Muscle of back (tissue), 11 donors: Measurements from ENCODE around the gene SPPL2C. TPM values are rescaled to one million over a fixed set of nuclear protein-coding genes. Genes with fewer than 3 reads are reported as not detected.
"Not testable (repeated sequence)": the region's sequence is repeated elsewhere in the genome, so short reads cannot be mapped to it uniquely, and the experiment has no call there.

Experiments
- DNase-seq, 3 donors: peaks; one replicate each; pipeline versions ENCODE4 v3.0.0 to v3.0.0-alpha.2; 2013
- polyA plus RNA-seq, 10 donors: library from polyadenylated mRNA; unstranded; fragments of 120-200 nt; gene quantifications; one replicate each; pipeline ENCODE4 v1.2.1, GENCODE V29; 2013; ENCODE audit not compliant: insufficient read length in 10 of 10

Gene SPPL2C
- polyA plus RNA-seq, 10 donors: not detected

DNA sequence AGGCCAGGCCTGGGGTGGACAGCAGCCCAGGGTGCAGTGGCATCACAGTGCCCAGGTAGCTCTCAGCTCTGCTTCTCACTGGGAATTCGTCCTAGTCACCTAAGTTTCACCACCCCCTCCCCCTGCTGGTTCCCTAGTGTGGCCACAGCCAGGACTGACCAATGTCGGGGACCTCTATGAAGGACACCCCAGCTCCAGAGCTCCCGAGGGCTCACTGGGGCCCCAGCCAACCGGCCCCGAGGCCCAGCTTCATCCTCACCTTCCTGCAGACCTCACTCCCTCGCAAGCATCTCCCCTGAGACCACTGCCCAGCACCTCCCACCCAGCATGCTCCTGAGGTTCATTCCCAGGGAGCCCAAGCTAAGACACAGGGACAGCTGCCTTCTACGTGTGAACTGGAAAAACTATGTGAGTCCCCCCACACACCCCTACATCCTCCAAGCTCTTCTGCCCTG is 4.9 kb downstream of the SPPL2C start:
- DNase-seq: no peak

DNA sequence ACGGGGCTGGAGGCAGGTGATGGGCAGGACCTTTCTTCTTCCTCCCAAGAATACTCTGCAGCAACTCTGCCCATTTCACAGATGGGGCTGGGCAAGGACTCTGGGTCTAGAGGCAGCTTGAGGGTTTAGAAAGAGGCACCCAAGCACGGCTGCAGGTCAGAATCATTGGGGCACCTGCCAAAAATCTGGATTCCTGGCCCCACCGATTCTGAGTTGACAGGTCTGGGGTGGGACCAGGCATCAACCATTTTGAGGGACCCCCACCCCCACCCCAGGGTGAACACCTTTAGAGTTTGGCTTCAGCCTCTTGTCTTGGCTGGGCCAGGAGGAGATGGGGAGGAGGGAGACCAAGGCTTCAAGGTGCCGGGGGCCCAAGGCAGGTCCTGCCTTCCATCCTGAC is 5.3 kb downstream of the SPPL2C start:
- DNase-seq: no peak

DNA sequence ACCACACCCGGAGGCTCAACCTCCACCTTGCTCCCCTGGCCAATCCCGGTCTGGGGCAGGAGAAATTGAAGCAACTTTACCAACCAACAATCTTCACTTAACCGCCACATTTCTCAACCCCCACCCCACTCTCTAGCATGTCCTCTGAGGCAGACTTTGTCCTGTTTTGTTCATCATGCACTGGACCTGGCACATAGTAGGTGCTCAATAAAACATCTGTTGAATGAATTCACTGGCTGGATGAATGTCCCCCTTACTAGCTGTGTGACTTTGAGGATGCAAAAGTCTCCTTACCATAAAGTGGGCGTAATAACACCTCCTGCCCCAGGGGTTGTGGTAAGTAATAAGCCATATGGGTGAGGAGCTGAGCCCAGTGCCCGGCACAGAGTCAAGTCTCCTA is 5.8 kb downstream of the SPPL2C start:
- no peak for DNase-seq

DNA sequence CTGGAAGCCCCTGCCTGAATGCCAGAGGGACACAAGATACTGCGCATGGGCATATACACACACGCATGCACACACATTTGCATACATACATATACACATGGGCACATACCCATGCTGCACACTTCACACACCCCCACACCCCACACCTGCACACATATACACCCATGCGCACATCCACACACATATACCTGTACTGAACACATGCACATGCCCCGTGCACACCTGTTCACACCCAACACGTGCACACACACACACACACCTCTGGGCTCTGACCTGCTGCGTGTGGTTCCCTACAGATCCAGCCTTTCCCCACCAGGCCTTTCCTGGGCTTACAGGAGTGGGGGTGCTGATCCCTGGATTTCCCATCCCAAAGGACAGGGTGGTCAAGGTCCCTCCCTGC is 6.3 kb downstream of the SPPL2C start:
- no peak for DNase-seq

DNA sequence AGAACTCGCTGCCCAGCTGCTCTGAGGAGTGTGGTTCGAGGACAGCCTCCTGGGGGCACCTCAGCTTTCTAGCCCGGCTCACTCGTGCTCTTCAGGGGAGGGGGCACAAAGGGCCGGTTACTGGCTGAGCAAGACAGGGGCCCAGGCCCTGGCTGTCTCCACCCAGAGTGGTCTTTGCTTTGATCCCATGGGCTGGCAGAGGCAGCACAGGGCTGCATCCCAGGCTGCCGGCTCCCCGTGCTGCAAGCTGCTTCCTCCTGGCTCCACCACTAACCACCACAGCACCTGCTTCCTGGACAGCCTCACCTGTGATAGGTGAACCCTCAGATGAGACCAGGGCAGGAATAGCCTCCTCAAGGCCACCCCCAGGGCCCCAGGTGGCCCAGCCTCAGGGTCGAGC is 6.8 kb downstream of the SPPL2C start:
- no peak for DNase-seq

DNA sequence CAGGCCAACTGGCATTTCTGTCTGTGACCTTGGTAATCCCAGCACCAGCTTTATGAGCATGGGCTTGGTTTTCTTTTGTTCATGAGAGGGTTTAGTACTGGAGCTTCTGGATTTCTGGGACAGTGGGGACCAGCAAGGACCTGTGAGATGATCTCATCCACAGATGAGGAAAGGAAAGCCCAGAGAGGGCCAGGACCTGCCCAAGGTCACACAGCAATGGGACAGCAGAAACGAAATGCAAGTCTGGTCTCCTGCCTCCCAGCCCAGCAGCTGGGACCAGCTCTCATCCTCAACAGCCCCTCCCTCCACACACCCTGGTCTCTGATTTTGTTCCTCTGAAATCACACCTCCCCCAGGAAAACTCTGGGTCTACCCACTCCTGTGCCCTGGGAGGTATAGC is 7.2 kb downstream of the SPPL2C start:
- no peak for DNase-seq

DNA sequence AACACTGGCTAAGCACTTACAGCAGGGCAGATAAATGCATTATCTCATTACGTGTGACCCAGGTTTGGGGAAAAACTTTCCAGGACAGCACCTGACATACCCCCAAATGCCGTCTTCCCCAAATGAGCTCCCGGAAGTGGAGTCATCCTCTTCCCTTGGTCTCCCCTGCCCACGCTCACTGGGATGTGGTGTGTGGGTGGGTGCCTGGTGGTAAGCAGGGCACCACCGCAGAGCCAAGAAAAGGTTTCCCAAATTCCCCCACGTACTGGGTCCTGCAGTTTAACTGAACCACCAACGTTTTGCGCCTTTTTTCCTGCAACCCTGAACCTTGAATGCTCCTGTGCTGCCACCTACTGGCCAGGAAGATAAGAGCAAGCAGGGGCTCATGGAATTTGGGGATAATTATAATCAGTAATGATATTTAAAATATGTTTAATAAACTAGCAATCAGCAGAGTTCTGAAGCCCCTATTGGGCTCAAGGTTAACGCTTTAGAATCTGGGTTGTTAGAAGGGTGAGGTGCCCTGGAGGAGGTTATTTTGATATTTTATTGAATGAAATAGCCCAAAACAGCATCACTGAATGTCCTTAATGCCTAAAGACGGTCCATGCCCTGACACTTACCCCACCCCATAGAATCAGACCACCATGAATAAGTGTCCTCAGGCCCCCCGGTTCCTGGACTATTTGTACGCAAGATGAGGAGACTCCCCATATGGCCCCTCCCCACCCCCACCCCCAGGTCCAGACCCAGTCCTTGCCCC is 8.0 kb downstream of the SPPL2C start:
- DNase-seq: peak; percentile 37 to 69 (median 60)

DNA sequence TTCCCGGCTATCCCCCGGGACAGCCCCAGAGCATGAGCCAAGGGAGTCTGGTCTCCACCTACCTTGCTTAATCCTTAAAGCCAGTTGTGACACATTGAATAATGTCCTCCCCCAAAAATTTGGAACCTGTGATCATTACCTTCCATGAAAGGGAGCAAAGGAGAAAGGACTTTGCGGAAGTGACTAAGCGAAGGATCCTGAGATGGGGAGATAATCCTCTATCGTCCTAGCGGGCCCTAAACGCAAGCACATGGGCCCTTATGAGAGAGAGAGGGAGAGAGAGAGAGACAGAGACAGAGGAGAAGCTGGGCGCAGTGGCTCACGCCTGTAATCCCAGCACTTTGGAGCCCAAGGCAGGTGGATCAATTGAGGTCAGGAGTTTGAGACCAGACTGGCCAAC is 9.5 kb downstream of the SPPL2C start:
- no peak for DNase-seq

DNA sequence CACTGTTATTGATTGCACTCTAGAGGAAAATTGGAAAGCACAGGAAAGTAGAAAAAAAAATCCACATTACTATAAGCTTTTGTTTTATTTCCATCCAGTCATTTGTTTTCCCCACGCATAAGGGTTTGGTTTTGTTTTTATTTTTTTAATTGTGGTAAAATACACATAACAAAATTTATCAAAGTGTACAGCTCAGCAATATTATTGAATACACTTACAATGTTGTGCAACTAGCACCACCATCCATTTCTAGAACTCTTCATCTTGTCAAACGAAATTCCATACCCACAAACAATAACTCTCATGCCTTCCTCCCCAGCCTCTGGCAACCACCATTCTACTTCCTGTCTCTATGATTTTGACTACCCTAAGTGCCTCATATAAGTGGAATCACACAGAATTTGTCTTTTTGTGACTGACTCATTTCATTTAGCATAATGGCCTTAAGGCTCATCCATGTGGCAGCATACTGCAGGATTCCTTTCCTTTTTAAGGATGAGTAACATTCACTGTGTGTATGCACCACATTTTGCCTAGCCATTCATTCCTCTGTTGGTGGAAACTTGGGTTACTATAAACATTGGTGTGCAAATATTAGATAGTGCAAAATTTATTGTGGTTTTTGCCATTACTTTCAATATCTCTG is 11.1 kb downstream of the SPPL2C start:
- no peak for DNase-seq

DNA sequence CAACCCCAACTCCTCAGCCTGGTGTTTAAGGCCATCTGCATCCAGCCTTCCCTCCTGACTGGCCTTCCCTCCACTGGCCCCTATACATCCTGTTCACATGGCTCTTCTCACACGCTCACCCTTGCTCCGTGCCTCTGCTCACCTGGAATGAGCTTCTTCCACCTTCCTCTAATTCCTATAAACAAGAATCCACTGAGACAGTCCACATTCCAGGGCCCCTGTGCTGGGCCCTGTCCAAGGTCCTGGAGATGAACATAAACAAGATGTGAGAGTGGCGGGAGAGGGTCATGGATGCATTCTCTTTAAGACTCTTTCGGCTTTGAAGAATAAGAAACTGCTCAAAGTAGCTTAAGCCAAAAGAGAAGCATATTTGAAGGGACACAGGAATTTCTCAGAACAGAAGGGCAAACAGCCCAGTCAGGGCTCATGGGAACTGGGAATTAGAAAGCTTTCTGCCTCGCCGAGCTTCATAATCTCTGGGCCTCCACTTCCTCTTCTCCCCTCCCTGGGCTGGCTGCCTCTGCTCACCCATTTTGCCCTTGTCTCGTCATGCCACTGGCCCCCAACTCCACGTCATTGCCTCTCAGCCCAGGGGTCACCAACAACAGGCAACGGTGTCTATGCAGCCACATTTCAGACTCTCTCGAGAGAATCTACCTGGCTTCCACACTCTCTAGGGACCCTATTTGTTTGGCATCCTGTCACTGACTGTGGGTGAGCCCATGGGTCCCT is 13.5 kb downstream of the SPPL2C start:
- DNase-seq: peak; percentile 36 to 72 (median 55)

DNA sequence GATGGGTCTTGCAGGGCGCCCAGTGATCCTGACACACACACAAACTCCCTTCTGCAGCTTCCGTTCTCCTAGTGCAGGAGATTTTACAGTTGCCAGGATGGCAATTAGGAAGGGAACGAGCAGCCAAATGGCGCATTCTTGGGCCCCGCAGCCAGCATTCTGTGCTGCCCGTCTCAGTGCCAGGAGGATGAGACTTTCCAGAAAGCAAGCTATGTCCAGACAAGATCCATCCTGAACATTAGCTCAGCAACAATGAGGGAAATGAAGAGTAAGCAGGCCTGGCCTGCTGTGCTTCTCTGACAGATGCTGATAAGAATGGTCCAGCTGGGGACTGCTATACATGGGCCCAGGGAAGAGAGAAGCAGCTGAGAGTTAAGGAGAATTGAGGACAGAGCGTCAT is 16.5 kb downstream of the SPPL2C start:
- DNase-seq: no peak

DNA sequence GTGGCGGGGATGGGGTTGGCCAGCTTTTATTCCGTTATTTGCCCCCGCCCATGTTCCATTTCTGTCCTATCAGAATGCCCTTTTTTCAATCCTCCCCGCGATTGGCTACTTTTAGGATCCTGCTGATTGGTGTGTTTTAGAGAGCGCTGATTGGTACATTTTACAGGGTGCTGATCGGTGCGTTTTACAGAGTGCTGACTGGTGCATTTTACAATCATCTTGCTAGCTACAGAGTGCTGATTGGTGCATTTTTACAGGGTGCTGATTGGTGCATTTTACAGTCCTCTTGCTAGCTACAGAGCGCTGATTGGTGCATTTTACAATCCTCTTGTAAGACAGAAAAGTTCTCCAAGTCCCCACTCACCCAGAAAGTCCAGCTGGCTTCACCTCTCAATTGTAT is 17.4 kb downstream of the SPPL2C start:
- DNase-seq: not testable (repeated sequence)

DNA sequence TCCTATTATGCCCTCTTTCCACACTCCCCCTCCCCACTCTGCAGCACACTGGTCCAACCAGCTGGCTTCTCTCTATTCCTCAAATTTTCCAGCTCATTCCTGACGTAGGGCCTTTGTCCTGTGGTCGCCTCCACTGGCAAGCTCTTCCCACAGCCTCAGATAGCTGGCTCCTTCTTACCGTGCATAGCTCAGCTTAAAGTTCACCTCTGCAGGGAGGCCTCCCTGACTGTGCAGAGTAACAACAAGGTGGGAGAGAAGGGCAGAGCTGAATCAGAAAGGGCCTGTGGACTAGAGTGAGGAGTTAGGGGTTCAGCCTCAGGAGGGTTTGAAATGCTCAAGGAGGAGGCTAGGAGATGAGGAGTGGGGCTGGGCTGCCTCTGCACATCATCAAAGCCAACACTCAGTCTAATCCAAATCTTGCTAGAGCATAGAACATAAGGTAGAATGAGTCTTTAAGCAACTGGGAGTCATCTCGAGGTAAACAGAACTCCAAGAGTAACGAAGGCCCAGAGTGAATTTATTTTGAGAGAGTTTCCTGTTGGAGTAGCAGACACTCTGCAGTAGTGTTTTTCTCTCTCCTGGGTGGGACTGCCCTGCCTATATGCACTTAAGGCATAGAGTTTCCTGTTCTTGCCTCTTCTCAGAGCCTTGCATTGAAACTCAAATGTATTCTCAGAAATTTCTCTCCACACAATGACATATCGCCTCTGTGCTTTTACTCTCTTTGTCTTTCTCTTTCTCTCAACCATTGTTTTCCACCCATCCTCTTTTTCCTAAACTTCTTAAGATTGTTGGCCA is 19.4 kb downstream of the SPPL2C start:
- no peak for DNase-seq

DNA sequence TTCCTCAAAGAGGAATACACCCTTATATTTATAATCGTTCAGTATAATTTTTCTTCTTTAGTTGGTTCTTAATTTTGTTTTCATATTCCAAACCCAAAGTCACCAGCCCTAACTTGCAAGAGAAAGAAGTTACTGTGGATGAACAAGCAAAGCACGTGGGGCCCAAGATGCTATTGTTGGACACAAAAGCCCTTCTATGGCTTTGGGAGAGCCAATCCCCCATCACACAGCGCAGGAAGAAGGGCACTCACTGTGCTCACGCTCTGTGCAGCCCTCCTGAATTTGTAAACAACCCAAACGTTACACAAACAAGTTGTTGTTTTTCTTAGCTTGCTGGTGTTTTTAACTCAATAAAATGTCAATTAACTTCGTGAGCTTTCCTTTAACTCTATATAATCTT is 22.5 kb downstream of the SPPL2C start:
- no peak for DNase-seq

DNA sequence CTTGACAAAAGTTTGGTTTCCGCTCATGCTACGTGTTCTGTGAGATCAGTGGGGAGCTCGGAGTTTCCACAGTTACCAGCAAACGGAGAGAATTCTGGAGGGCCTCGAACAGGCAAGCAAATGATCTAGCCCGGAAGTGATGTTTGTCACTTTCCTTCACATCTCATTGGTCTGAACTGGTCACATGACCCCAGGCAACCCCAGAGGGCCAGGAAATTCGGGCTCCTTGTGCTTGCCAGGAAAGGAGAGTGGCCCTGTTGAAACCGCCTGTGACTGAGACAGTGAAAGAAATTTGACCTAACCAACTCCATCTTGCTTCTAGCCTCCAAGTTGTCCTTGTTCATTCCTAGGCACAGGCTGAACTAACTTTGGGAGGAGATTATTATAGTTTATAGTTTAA is 23.0 kb downstream of the SPPL2C start:
- no peak for DNase-seq

DNA sequence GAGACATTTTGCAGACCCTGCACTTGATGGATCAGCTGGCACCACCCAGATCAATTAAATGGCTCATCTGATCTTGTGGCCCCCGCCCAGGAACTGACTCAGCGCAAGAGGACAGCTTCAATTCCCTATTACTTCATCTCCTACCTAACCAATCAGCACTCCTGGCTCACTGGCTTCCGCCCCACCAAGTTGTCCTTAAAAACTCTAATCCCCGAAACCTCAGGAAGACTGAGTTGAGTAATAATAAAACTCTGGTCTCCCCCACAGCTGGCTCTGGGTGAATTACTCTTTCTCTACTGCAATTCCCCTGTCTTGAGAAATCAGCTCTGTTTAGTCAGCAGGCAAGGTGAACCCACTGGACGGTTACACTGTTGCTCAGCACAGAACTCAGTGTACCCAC is 23.6 kb downstream of the SPPL2C start:
- DNase-seq: no peak

DNA sequence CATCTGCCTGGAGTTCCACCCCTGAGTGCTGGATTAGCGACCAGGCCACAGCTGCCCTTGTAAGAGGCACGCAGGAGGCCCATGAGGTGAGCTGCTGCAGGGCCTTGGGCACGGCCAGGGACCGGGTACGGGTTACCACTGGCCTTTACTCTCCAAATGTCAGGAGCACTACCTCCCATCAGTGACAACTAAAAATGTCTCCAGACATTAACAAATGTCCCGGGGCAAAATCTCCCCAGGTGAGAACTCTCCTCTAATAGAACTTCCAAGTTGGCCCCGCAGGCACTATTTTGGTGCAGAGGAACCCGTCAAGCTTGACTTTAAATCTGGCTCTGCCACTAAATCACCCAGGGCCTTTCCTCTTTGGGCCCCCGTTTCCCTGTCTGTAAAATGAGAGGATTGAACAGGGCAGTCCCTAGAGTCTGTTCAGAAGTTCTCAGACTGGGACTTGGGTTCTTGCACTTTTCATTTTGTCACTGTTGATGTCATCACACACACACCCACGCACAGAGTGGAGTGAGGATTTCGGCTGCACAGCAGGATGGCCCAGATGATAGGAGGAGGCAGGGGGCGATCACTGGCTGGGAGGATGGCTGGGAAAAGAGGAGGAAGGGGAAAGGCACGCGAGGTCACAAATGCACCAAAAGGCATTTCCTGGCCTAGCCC is 25.1 kb downstream of the SPPL2C start:
- no peak for DNase-seq

DNA sequence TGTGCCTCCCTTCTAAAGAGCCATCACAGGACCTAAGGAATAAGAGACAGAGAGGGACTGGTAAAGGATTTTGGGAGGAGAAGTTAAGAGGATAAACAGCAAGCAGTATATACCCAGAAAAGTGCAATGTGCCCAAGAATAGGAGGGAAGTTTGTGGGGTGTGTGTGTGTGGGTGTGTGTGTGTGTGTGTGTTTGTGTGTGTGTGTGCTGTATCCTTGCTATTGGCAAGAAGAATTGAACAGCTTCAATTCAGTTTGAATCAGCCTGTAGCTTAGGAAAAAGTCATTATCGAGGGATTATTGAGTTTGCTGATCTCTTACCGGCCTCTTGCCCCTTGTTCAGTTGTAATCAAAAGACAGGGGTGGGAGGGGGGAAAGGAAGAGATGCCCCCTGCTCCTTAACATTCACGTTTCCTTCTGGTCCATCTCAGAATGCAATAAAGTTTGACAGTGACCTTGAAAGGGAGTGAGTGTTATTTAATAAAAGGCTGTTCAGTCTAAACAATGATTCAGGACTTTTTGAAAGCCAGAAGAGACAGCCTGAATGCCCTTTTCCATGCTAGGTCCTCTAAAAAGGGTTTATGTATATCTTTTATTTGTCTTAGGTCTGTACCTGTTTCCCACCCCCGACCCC is 25.8 kb downstream of the SPPL2C start:
- no peak for DNase-seq

DNA sequence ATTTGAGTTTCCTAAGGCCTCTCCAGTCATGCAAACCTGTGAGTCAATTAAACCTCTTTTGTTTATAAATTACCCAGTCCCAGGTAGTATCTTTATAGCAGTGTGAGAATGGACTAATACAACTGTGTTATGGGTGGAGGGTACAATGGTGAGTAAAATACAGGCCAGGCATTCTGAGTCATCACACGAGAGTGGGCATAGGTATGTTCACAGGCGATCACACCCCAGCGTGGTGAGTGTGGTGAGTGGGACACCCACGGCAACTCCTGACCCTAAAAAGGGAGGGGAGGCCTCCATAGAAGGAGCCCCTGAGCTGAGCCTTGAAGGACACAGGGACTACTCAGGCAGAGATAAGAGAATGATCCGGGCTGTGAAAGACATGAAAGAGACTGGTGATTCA is 27.0 kb downstream of the SPPL2C start:
- DNase-seq: no peak

DNA sequence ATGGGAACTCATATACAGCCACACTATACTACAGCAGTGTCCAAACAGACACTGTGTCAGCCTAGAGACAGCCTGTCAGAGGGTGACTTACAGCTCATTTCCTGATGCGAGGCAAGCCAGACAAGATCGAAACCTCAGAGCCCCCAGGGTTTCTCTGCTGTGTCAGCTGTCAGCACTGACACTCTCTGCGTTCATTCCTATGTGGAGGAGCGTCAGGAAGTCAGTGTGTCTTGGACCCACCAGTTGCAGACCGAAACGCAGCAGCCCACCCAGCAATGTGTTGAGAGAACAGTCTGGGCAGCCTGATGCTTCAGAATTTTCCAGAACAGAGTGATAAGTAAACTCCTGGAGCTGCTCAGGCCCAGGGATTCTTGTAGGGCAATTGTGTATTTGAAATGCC is 29.0 kb downstream of the SPPL2C start:
- no peak for DNase-seq

DNA sequence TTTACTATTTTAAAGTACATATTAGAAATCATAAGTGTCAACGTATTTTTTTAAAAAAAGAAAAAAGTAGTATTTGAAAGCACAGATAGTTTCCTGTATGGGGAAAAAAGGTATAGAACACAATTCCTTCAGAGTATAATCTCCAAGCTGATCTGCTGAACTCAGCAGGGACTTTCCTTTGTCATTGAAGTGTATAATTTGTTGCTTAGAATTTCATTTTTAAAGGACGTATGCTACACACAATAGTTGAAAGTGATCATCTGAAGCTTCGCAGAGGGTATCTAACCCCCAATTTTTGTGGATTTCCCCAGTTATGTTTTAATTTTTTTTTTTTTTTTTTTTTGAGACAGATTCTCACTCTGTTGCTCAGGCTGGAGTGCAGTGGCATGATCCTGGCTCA is 29.5 kb downstream of the SPPL2C start:
- DNase-seq: no peak
